DMS 273 treated with DMSO at 0.1 percent for 48 hours (cell line): ENCODE measurements around the gene TRNAU1AP.
"Not testable (repeated sequence)": the region's sequence is repeated elsewhere in the genome, so short reads cannot be mapped to it uniquely, and the experiment has no call there.

ENCODE experiments used
- DNase-seq: peaks from one replicate; lab custom pipeline; 2025; lab: John Stamatoyannopoulos, UW

Gene TRNAU1AP

GRCh38 chr1:28552758-28553663, at the start of gene TRNAU1AP:
TSS of gene TRNAU1AP (plus strand) at chr1:28553085. CDS start at chr1:28553111, 26 bp downstream.
- DNase-seq, result peak; percentile 74

DNA sequence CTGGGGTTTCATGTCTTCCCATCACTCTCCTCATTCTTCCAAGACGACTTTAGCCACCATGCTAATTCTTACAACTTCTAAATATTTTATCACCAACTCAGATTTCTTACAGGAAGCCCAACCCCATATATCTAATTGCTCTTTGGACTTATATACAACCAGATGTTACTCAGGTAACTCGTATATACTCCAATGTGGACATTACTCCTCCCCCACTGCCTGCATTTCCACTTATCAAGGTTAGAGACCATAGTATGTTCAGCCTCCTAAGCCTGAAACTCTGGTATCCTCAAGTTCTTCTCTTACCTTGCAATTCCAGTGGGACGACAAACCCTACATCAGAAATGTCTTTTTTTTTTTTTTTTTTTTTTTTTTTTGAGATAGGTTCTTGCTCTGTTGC, 49.8 kb upstream of the TRNAU1AP start:
- DNase-seq, result no peak

GRCh38 chr1:28505406-28506187, 47.3 kb upstream of the TRNAU1AP start, which contains the start of gene RCC1:
TSS of gene RCC1 (plus strand) at chr1:28506043. CDS start at chr1:28529867, 23,824 bp downstream.
- peak; percentile 96 for DNase-seq

DNA sequence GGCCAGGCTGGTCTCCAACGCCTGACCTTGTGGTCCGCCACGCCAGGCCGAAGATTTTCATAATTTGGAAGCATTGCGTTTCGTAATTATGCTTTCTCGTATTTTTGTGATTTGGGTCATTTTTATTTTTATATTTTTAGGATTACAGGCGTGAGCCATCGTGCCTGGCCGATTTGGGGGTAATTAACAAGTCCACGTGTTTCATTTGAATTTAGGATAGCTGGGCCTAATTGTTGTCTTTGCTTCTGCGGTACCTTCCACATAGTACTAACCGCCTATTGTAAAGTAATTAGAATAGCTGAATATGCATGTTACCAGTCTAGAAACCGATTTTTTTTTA, 46.0 kb upstream of the TRNAU1AP start:
- no peak for DNase-seq

- no peak for DNase-seq
Observed at GRCh38 chr1:28507247-28507645, 45.6 kb upstream of the TRNAU1AP start.

DNA sequence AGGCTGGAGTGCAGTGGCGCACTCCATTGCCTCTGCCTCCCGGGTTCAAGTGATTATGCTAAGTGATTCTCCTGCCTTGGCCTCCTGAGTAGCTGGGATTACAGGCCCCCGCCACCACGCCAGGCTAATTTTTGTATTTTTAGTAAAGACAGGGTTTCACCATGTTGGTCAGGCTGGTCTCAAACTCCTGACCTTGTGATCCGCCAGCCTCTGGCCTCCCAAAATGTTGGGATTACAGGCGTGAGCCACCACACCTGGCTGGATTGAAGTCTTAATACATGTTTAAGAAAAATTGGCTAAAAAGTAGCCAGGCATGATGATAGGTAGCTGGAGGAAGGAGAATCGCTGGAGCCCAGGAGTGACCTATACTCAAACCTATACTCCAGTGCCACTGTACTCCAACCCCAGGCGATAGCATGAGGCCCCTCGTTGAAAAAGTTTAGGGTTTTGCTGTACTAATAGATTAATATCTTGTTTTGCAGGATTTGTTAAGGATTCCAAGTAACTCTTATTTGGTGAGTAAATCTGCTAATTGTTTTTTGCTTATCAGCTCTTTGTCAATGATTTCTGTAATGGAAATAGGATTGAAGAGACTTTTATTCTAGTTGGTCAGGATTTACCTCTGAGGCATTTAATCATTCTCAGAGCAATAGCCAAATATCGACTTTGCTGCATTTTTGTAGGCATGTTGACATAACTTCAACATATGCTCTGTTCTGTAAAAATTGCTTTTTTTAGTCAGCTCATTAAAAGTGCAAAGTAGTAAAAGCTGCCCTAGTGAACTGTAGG, 45.0 kb upstream of the TRNAU1AP start:
- no peak for DNase-seq

DNA sequence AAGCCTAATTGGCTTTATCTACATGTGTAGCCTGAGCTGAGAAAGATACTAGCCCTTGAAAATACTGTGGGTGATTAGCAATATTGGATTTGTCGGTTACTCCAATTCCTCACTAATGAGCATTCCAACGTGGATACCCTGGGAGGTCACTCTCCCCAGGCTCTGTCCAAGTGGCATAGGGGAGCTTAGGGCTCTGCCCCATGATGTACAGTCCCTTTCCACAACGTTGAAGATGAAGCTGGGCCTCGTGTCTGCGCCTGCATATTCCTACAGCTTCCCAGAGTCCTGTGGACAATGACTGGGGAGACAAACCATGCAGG, 44.5 kb upstream of the TRNAU1AP start:
- DNase-seq, result no peak

- peak; percentile 54 for DNase-seq
Observed at GRCh38 chr1:28509705-28510272, 43.1 kb upstream of the TRNAU1AP start.

DNA sequence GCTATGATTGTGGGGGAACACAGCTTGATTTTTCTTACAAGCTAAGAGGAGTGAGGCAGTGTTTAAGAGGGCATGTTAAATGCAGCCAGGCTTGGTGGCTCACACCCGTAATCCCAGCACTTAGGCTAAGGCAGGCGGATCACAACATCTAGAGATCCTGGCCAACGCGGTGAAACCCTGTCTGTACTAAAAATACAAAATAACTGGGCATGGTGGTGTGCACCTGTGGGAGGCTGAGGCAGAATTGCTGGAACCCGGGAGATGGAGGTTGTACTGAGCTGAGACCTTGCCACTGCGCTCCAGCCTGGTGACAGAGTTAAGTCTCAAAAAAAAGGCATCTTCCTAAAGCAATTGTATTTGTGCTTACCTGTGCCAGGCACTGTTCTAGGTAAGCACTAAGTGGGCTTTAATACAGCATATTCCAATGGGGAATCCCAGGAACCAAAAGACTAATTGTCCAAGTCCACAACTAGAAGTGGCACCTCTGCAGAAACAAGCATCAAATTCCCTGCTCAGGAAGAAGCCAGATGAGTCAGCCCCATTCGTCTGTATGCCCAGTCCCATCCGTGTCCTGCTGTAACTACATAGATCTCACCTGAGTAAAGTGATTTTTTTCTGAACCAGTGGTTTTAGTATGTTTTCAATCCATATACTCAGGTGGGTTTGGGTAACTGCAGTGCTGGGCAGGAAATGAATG, 42.5 kb upstream of the TRNAU1AP start:
- DNase-seq, result peak; percentile 88

DNA sequence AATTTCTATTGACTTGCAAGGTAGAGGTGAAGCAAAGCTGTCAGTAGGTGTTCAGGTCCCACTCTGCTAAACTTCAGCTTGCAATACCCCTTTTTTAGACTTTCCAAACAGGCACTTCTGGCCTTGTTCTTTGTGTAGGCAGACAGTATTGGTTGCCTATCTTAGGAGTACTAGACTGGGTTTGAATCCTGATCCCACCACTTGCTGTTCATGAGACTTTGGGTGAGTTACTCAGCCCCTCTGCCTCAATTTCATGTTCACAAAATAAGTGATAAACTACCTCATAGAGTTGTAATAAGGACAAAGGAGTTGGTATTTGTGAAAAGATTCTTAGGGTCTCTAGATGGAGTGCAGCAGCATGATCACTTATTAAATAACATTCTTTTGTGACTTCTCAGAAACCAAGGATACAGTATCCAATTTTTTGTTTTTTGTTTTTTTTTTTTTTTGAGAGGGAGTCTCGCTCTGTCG, 41.9 kb upstream of the TRNAU1AP start:
- peak; percentile 88 for DNase-seq

DNA sequence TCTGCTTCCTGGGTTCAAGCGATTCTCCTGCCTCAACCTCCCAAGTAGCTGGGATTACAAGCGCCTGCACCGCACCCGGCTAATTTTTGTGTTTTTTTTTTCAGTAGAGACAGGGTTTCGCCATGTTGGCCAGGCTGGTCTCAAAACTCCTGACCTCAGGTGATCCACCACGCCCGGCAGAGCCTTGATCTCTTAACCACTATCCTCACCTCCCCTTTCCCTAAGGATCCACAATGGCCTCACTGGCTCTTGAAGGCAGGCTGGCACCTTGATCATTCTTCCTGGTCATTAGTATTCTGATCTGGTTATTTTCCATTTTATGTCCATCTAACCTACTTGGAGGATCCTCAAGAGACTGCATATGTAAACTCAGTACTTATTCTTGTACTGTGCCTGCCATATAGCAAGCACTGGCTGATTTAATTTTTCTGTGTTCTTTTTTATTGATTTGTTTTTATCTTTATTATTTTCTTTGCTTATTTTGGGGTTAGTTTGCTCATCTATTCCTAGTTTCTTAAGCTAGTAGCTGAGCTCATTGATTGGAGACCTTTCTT, 40.8 kb upstream of the TRNAU1AP start:
- DNase-seq, result peak; percentile 58

GRCh38 chr1:28514445-28514933, 38.4 kb upstream of the TRNAU1AP start:
- peak; percentile 60 for DNase-seq

DNA sequence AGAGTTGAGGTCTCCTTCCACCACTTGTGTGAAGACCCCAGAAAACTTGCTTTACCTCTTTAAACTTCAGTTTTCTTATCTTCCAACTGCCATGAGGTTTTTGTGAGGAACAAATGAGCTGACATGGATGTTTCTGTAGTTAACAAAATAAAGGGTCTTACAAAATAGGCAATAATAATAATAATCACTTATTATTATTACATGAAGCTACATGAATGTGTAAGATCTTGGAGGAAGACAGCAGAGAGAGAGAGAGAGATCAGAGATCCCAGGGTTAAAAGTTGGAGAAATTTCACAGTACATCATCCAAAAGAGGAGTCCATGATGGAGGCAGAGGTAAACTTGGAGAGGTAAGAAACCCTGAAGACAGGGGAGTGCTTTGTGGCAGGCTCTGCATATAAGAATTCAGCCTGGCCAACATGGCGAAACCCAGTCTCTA, 36.3 kb upstream of the TRNAU1AP start:
- DNase-seq, result peak; percentile 24

- peak; percentile 63 for DNase-seq
Observed at GRCh38 chr1:28517649-28517999, 35.3 kb upstream of the TRNAU1AP start.

- DNase-seq, result peak; percentile 69
Observed at GRCh38 chr1:28518000-28518744, 34.7 kb upstream of the TRNAU1AP start.

DNA sequence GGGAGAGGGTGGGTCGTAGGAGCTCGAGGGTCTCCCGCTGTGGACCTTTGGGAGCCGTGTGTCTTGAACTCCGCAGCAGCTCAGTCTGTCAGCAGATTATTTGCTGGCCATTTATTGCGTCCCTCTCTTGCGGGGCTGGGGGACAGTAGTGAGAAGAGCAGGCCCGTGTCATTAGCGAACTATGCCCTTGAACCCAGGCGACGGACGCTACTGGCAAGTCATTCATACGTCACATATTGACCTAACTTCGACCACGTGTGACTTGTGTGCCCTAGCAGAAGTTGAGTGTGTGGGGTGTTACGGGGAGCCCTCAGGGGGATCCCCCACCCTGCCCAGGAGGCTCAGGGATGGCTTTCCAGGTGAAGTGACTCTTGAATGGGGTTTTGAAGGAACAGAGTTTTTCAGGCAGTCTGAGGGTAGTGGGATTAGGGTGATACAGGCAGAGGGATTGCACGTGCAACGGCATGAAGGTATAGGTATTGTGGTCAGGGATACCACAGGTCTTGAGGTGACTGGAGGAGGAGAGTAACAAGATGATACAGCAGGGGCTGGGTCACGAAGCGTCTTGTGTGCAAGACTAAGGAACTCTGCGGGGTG, 34.0 kb upstream of the TRNAU1AP start:
- DNase-seq, result no peak

DNA sequence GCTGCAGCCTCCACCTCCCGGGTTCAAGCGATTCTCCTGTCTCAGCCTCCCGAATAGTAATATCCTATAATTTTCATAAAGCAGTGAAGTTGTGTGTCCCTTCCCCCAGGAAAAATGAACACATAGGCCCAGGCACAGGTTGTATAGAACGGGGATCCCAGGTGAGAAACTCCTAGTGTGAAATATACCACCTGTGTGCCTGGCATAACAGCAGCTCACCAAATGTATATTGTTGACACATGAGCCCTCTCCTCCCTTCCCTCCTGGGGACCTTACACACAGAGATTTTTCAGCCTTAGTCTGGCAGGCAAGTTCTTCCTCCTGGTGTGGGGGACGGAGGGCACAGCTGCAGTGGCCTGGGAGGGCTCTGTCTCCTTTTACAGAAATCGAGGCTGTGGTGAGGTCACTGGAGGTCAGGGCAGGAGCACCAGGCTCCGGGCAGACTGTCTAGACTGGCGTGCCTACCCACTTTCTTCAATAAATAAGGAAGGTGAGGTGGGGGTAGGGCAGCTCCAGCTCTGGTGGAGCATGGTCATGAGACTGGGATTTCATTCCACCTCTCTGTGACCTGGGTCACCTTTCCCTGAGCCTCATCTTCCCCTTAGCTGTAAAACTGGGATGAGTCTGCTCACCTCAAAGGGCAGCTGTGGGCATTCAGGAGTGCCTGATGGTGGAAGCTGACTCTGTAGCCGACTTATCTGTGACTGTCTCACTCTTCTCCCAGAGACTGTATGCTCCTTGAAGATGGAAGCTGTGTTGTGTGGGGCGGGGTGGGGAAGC, 32.7 kb upstream of the TRNAU1AP start:
- no peak for DNase-seq

DNA sequence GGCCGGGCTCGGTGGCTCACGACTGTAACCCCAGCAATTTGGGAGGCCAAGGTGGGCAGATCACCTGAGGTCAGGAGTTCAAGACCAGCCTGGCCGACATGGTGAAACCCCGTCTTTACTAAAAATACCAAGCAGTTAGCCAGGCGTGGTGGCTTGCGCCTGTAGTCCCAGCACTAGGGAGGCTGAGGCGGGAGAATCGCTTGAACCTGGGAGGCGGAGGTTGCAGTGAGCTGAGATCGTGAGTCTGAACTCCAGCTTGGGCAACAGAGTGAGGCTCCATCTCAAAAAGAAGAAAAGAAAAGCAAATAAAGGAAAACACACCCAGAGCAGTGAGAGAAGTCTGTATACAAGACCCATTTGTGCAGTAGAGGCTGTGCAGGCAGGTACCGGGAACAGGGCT, 32.1 kb upstream of the TRNAU1AP start:
- not testable (repeated sequence) for DNase-seq
